SK-N-SH (cell line): Measurements from ENCODE around the gene EFCAB6. TPM values are rescaled to one million over a fixed set of nuclear protein-coding genes. Genes with fewer than 3 reads are reported as not detected.
A peak's percentile ranks its signal among the peaks of the same experiment; 100 is the strongest.

Experiments
- CTCF ChIA-PET: fragments of 300-600, 350-600 bp; formaldehyde crosslinking; extraction: SDS; loops from one replicate; lab custom pipeline; 2021; lab: Yijun Ruan, JAX
- POLR2A ChIA-PET: fragments of 350-600 bp; sonication (Branson Sonifier 250); formaldehyde crosslinking; extraction: SDS; loops from one replicate; lab custom pipeline; 2020; ENCODE audit warnings: antibody characterized with exemption, inconsistent platforms; lab: Yijun Ruan, JAX
- DNase-seq: peaks from one replicate; pipeline ENCODE4 v3.0.0; 2012
- H2AFZ ChIP-seq: fragments of 200-600 bp; sonication (generic); 2 replicates; pipeline ENCODE4 v1.8.1; 2016; ENCODE audit warnings: antibody characterized with exemption, mild to moderate bottlenecking, low read depth
- H3F3A ChIP-seq: fragments of 200-600 bp; sonication (generic); replicated peaks from 2 replicates; pipeline ENCODE3; 2016; ENCODE audit warnings: antibody characterized with exemption, mild to moderate bottlenecking; ENCODE audit not compliant: insufficient read depth
- H3K27ac ChIP-seq, 2 experiments: fragments of 200-500 bp in 1 of 2; fragments of 200-600 bp in 1 of 2; sonication (Bioruptor generic) in 1 of 2; sonication (generic), shearing (Covaris generic) in 1 of 2; 2 replicates each; pipeline versions ENCODE4 v1.5.1 to v1.6.1; 2014 to 2016; ENCODE audit warnings: low read depth in 2 of 2, inconsistent platforms in 1 of 2, low read length in 1 of 2, mild to moderate bottlenecking in 1 of 2, mixed read lengths in 1 of 2
- H3K27me3 ChIP-seq: fragments of 200-600 bp; sonication (generic), shearing (Covaris generic); 2 replicates; pipeline ENCODE4 v1.6.1; 2016; ENCODE audit warnings: mixed run types; ENCODE audit not compliant: insufficient read depth
- H3K36me3 ChIP-seq, 2 experiments: fragments of 200-500 bp in 1 of 2; fragments of 200-600 bp in 1 of 2; sonication (Bioruptor generic) in 1 of 2; sonication (generic) in 1 of 2; replicated peaks in 1 of 2; 2 replicates each; pipeline versions ENCODE3 to v1.5.1; 2014 to 2016; ENCODE audit warnings: low read length in 1 of 2, mild to moderate bottlenecking in 1 of 2; ENCODE audit not compliant: insufficient read depth in 2 of 2, control insufficient read depth in 1 of 2
- H3K4me1 ChIP-seq, 2 experiments: fragments of 200-500 bp in 1 of 2; fragments of 200-600 bp in 1 of 2; sonication (Bioruptor generic) in 1 of 2; sonication (generic), shearing (Covaris generic) in 1 of 2; 2 replicates each; pipeline versions ENCODE4 v1.5.1 to v1.6.1; 2014 to 2016; ENCODE audit warnings: low read depth in 1 of 2, low read length in 1 of 2, mixed run types in 1 of 2; ENCODE audit not compliant: insufficient read depth in 2 of 2, control insufficient read depth in 1 of 2
- H3K4me2 ChIP-seq: fragments of 200-600 bp; sonication (generic), shearing (Covaris generic); 2 replicates; pipeline ENCODE4 v1.6.1; 2017; ENCODE audit warnings: mixed run types
- H3K4me3 ChIP-seq, 2 experiments: fragments of 200-500 bp in 1 of 2; fragments of 200-600 bp in 1 of 2; sonication (Bioruptor generic) in 1 of 2; sonication (generic), shearing (Covaris generic) in 1 of 2; 2 replicates each; pipeline versions ENCODE4 v1.5.1 to v1.8.1; 2014 to 2016; ENCODE audit warnings: low read depth in 2 of 2, inconsistent platforms in 1 of 2, low read length in 1 of 2, mild to moderate bottlenecking in 1 of 2, mixed read lengths in 1 of 2, moderate library complexity in 1 of 2
- H3K79me2 ChIP-seq: fragments of 200-600 bp; sonication (generic); 2 replicates; pipeline ENCODE4 v1.8.1; 2017; ENCODE audit warnings: mild to moderate bottlenecking; ENCODE audit not compliant: insufficient read depth
- H3K9ac ChIP-seq: fragments of 200-600 bp; sonication (generic); 2 replicates; pipeline ENCODE4 v1.6.1; 2017; ENCODE audit warnings: mixed run types
- H3K9me2 ChIP-seq: fragments of 200-600 bp; sonication (generic); 2 replicates; pipeline ENCODE4 v1.6.1; 2017; ENCODE audit warnings: mixed run types
- H3K9me3 ChIP-seq: fragments of 200-600 bp; sonication (generic); 2 replicates; pipeline ENCODE4 v1.6.1; 2017; ENCODE audit warnings: mixed run types, mild to moderate bottlenecking, moderate library complexity
- H4K20me1 ChIP-seq: fragments of 200-600 bp; sonication (generic); 2 replicates; pipeline ENCODE4 v1.6.1; 2017; ENCODE audit warnings: mild to moderate bottlenecking, mixed run types; ENCODE audit not compliant: insufficient read depth
- EP300 ChIP-seq, 2 experiments: IDR thresholded peaks; 2 replicates each; pipeline versions ENCODE4 v1.4.0 to v1.6.1; 2012; ENCODE audit warnings: borderline replicate concordance in 1 of 2, low read depth in 1 of 2, low read length in 1 of 2
- GATA2 ChIP-seq: sonication (generic); formaldehyde crosslinking; IDR thresholded peaks from 2 replicates; pipeline ENCODE4 v1.5.0; 2020; ENCODE audit warnings: mild to moderate bottlenecking, missing genetic modification reagents
- RAD21 ChIP-seq: IDR thresholded peaks from 2 replicates; pipeline ENCODE4 v1.6.1; 2012; ENCODE audit warnings: mild to moderate bottlenecking, low read length
- RFX5 ChIP-seq: IDR thresholded peaks from 2 replicates; pipeline ENCODE4 v1.6.1; 2012; ENCODE audit warnings: mild to moderate bottlenecking, improper control_type of control experiment, low read length
- RXRA ChIP-seq: IDR thresholded peaks from 2 replicates; pipeline ENCODE4 v1.4.0; 2012; ENCODE audit warnings: low read depth, mild to moderate bottlenecking, borderline replicate concordance
- WGBS: methylation state at CpG from one replicate; pipeline ENCODE4 v1.1.6; 2017; ENCODE audit warnings: low lambda C conversion rate; 5-methylcytosine and 5-hydroxymethylcytosine counted together
- polyA plus RNA-seq, 3 experiments: library from polyadenylated mRNA; depleted of rRNA; stranded (reverse); fragments of >200 nt; gene quantifications; 2 replicates each; pipeline ENCODE4 v1.2.3, GENCODE V29; 2012
- TF ChIP-seq, protein P1 (sequence below): IDR thresholded peaks from 2 replicates; pipeline ENCODE4 v1.6.1; 2012; ENCODE audit warnings: mild to moderate bottlenecking, low read depth, low read length, moderate library complexity

EFCAB6 gene
- polyA plus RNA-seq, 1 of the 3 experiments (the other 2 are of a cell fraction): 0.46 TPM

DNA sequence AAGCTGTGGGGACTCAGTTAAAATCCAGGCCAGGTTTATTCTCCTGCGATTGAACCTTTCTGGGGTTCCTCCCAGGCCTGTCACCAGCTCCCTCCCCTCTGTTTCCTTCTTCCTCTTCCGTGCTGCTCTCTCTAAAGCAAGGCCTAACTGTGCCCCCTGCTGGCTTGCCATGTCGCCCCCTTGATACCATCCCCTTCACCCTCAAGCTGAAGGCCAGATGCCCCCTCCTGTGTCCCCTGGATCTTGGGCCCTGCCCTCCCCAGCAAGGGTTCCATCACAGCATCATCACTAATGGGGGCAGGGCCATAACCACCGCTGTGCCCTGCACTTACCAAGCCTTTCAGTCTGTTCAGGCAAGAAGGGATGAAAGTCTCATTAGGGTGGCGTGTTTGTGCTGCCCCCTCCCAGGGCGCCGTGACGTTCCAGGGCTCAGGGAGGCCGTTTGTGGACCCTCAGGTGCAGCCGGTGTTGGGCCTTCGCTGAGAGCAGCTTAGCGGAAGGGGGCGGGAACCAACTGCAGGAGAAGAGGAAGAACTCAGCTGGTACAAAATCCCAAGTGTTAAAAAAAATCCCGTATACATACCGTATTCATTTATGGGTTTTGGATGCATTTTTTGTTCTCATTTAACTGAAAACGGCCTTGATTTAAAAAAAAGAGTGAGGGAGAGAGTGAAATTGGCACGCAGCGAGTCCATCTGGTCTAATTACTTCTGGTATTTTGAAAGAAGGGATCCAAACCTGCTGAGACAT, 330.4 kb downstream of the EFCAB6 start:
- H3K9ac ChIP-seq: no peak overlapping the region
- H4K20me1 ChIP-seq: no peaks in the 10 kb centered on the region
- DNase-seq: no peak
- H3K79me2 ChIP-seq: no peaks in the 10 kb centered on the region
- H3K9me2 ChIP-seq: no peaks in the 10 kb centered on the region
- no peak overlapping the region for H2AFZ ChIP-seq
- H3K4me3 ChIP-seq: no peak overlapping the region
- no peaks in the 10 kb centered on the region for H3F3A ChIP-seq
- H3K27ac ChIP-seq: no peak overlapping the region
- H3K4me1 ChIP-seq: no peaks in the 10 kb centered on the region
- no peaks in the 10 kb centered on the region for H3K9me3 ChIP-seq
- ChIA-PET POLR2A (no interaction called here), CTCF (no interaction called here)
- H3K4me2 ChIP-seq: no peak overlapping the region
- no peaks in the 10 kb centered on the region for H3K27me3 ChIP-seq
- 71% methylated on average over 18 of the region's 18 CpGs for WGBS
- TF ChIP-seq, protein P1, sequence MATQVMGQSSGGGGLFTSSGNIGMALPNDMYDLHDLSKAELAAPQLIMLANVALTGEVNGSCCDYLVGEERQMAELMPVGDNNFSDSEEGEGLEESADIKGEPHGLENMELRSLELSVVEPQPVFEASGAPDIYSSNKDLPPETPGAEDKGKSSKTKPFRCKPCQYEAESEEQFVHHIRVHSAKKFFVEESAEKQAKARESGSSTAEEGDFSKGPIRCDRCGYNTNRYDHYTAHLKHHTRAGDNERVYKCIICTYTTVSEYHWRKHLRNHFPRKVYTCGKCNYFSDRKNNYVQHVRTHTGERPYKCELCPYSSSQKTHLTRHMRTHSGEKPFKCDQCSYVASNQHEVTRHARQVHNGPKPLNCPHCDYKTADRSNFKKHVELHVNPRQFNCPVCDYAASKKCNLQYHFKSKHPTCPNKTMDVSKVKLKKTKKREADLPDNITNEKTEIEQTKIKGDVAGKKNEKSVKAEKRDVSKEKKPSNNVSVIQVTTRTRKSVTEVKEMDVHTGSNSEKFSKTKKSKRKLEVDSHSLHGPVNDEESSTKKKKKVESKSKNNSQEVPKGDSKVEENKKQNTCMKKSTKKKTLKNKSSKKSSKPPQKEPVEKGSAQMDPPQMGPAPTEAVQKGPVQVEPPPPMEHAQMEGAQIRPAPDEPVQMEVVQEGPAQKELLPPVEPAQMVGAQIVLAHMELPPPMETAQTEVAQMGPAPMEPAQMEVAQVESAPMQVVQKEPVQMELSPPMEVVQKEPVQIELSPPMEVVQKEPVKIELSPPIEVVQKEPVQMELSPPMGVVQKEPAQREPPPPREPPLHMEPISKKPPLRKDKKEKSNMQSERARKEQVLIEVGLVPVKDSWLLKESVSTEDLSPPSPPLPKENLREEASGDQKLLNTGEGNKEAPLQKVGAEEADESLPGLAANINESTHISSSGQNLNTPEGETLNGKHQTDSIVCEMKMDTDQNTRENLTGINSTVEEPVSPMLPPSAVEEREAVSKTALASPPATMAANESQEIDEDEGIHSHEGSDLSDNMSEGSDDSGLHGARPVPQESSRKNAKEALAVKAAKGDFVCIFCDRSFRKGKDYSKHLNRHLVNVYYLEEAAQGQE: no peak
- TF ChIP-seq RAD21: peak; percentile 26
- TF ChIP-seq, all 33 proteins: peak for 1
- no peaks in the 10 kb centered on the region for H3K36me3 ChIP-seq

DNA sequence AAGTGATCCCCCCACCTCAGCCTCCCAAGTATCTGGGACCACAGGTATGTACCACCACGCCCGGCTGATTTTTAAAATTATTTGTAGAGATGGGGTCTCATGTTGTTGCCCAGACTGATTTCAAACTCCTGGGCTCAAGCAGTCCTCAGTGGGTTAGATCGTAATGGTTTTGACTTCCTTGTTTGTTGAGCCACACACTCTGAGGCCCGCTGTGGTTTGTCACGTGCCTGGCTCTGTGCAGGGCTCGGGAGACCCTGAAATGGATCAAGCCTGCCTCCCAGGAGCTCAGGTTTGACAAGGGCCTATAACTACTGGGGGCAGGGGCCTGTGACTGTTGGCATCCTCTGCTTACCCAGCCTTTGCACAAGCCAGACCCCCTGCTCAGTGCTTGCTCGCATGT, 332.1 kb downstream of the EFCAB6 start:
- Histone ChIP-seq H3K9ac (no peak overlapping the region), H3K4me2 (no peak overlapping the region), H3K27ac (no peak overlapping the region), H4K20me1 (no peaks in the 10 kb centered on the region), H3K9me3 (no peaks in the 10 kb centered on the region), H3F3A (no peaks in the 10 kb centered on the region), H3K27me3 (no peaks in the 10 kb centered on the region), H3K4me3 (no peak overlapping the region), H3K4me1 (no peaks in the 10 kb centered on the region), H3K79me2 (no peaks in the 10 kb centered on the region), H2AFZ (no peak overlapping the region)
- 84% methylated on average over 3 of the region's 7 CpGs for WGBS
- no peak for DNase-seq
- ChIA-PET CTCF (no interaction called here), POLR2A (no interaction called here)
- TF ChIP-seq EP300 (IDR thresholded peaks at IDR 0.05; ENCODE audit: borderline replicate concordance in 1 of 2, low read depth in 1 of 2, low read length in 1 of 2) (no peak), RXRA (no peak), RAD21 (no peak), GATA2 (no peak), RFX5 (no peak)
- TF ChIP-seq, all 33 proteins: peak for 0
- Histone ChIP-seq H3K36me3 (no peaks in the 10 kb centered on the region), H3K9me2 (no peaks in the 10 kb centered on the region)
